CD4-positive, alpha-beta T cell treated with Interleukin-21 for 1 hour (primary cell): Measurements from ENCODE around the gene ARHGAP33.

Experiments used
- DNase-seq: peaks from one replicate; pipeline ENCODE4 v3.0.0-alpha.2; 2020

The ARHGAP33 gene

GRCh38 chr19:35779033-35779432 is 3.7 kb downstream of the ARHGAP33 start:
- no peak for DNase-seq

GRCh38 chr19:35780058-35780457 is 4.7 kb downstream of the ARHGAP33 start:
- no peak for DNase-seq

- no peak for DNase-seq
Observed at GRCh38 chr19:35780717-35781116, 5.4 kb downstream of the ARHGAP33 start.

GRCh38 chr19:35781650-35782049 is 6.3 kb downstream of the ARHGAP33 start:
- no peak for DNase-seq

- no peak for DNase-seq
Observed at GRCh38 chr19:35782589-35782988, 7.2 kb downstream of the ARHGAP33 start.

- no peak for DNase-seq
Observed at GRCh38 chr19:35783469-35784434, 8.4 kb downstream of the ARHGAP33 start.

GRCh38 chr19:35784503-35785338 is 9.4 kb downstream of the ARHGAP33 start:
- DNase-seq, result no peak

GRCh38 chr19:35785339-35785627 is 9.9 kb downstream of the ARHGAP33 start:
- DNase-seq, result no peak

GRCh38 chr19:35786299-35787160 is 11.2 kb downstream of the ARHGAP33 start:
- no peak for DNase-seq

GRCh38 chr19:35787227-35787799 is 11.9 kb downstream of the ARHGAP33 start:
- no peak for DNase-seq

- DNase-seq, result no peak
Observed at GRCh38 chr19:35788205-35788960, 13.0 kb downstream of the ARHGAP33 start.

GRCh38 chr19:35789195-35789977 is 14.0 kb downstream of the ARHGAP33 start:
- no peak for DNase-seq

GRCh38 chr19:35789978-35790944 is 14.9 kb downstream of the ARHGAP33 start:
- DNase-seq, result no peak

- DNase-seq, result peak; percentile 5
Observed at GRCh38 chr19:35790981-35791813, 15.8 kb downstream of the ARHGAP33 start.

- DNase-seq, result no peak
Observed at GRCh38 chr19:35791814-35792279, 16.5 kb downstream of the ARHGAP33 start.

- no peak for DNase-seq
Observed at GRCh38 chr19:35792312-35792711, 16.9 kb downstream of the ARHGAP33 start.

GRCh38 chr19:35792888-35793287 is 17.5 kb downstream of the ARHGAP33 start:
- no peak for DNase-seq

- DNase-seq, result no peak
Observed at GRCh38 chr19:35793381-35794165, 18.2 kb downstream of the ARHGAP33 start.
